Esophagus mucosa (tissue), 1 donor: ENCODE measurements around the gene LARP4. TPM values are rescaled to one million over a fixed set of nuclear protein-coding genes. Genes with fewer than 3 reads are reported as not detected.
"Not testable (repeated sequence)": the region's sequence is repeated elsewhere in the genome, so short reads cannot be mapped to it uniquely, and the experiment has no call there.

Experiments used
- ATAC-seq: fragments of 200-7000 bp; cut with Tn5 transposase; one replicate; pipeline ENCODE4 v1.9.1; 2020
- total RNA-seq: library from RNA; stranded (reverse); gene quantifications from one replicate; pipeline ENCODE4 v1.2.4, GENCODE V29; 2023
- donor health status: DM: yes; HTN: yes; CAD: no.

Gene LARP4
- total RNA-seq, result 35.8 TPM

DNA sequence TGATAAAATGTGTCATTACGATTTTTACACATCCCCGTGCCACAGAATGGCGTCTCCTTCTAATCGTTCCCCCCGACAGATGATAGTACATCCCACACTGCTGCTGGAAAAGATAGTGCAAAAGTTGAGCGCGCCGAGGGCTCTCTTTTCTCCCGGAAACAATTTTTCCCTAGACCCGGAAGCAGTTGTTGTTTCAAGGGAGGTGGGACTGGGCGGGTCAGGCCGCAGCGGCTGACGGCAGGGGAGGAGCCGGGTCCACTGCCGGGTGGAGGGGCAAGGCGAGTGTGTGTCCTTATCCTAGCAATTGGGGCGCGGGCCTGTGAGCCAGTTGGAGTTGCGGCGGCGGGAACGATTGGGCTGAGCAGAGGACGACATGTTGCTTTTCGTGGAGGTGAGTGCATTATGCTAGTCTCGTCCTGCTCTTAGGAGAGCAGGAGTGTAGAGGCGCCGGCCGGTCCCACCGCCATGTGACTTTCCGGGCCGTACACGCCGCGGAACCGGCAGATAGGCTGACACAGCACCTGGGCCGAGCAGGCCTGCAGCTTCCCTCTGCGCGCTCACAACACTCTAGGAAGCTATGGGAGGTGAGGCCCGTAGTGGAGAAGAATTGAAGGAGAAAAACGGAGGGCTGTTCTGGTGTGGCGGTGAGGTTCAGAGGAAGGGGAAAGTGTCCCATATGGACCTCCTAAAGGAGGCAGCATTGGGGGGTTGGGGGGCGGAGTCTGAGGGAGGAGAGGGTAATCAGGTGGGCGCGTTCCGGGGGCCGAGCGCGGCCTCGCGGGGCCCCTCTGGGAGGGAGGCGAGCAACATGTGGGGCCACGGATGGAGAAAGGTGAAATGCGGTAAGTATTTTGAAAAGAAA lies at the start of gene LARP4:
TSS of gene LARP4 (plus strand) at position 248 of the 862 bp plus-strand sequence. CDS start at position 374, 126 bp downstream.
- peak; percentile 97 for ATAC-seq

DNA sequence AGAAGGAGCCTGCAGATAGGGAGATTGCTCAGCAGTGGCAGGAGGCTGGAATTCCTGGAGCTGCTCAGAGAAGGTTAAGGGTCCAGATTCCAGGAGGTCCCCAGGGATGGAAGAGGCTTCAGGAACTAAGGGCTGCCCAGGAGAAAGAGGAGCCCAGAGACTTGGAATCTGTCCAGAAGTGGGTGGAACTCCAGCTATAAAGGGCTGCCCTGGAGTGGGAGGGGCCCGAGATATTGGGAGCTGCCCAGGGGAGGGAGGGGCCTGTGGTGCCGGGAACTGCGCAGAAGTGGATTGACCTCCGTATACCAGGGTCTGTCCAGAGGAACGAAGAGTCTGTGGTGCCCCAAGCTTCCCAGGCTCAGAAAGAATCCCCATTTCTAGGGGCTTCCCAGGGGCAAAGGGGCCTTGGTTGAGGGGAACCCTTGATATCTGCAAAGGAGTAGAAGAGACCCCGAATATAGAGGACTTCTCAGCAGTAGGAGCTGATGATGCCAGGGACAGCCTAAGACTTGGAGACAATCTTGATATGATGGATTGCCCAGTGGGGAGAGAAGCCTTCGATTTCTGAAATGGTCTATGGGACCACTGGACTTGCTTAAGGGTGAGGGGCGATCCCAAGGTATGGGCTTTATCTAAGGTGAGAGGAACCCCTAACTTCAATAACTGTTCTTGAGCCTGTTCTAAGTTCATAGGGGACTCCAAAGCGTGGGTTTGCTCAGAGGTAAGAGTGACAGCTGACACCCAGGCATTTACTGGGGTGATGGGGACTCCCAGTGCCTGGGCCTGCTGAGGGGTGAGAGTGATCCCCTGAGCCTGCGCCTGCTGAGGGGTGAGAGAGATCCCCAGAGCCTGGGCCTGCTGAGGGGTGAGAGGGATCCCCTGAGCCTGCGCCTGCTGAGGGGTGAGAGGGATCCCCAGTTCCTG lies 49.3 kb upstream of the LARP4 start:
- ATAC-seq, result peak; percentile 31

DNA sequence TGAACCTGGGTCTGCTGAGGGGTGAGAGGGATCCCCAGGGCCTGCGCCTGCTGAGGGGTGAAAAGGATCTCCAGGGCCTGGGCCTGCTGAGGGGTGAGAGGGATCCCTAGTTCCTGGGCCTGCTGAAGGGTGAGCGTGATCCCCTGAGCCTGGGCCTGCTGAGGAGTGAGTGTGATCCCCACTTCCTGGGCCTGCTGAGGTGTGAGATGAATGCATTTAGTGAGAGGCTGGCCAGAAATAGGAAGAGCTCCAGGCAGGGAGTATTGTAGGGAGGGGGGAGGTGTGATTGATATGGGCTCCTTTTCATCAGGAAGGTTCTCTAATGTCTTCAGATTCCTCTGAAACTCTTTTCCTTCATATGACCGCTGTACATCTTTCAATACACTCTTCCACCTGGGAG lies 47.3 kb upstream of the LARP4 start:
- ATAC-seq, result no peak

DNA sequence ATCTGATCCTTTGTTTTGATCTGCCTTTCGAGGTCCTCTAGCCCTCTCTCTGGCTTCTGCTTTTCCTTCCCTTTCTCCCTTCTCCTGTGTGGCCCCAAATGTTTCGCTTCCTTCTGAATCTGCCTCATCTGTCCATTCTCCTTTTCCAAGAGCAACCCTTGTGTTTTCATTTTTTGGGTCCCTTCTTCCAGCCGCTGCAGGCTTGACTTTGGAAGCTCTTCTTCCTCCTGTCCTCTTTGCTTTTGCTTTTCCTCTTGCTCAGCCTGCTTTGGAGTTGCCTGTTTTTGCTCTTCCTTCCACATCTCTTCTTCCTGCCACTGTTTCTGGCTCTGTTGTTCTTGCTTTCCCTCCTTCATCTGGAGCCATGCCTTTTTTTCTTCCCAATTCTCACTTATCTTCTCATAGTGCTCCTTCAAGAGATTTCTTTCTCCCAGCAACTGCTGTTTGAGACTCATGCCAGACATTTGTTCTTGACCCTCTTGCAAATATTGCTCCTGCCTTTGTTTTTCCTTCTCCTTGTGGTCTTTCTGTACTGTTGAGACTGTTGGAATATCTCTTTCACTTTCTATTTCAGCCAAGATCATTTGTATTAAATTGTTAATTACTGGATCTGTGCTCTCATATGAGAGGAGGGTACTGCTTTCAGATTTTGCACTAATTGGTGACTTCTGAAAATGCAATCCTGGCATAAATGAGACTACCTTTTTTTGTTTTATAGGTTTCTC lies 46.7 kb upstream of the LARP4 start:
- ATAC-seq, result no peak

DNA sequence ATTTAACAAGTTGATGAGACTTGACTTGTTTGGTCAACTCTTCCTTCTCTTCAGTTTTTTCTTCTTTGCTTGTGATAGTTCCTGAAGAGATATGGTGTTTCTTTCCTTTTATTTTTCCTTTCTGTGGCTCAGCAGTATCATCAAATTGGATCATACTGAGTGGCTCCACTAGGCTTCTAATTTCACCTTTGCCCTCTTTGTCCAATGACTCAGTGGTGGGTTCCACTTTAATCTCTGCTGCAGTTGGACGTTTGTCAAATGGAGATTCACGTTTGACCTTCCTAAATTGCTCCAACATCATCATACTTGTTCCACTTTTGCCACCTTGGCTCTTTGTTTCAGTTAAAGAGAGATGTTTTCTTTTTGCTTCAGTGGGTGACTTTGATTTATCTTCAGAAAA lies 45.8 kb upstream of the LARP4 start:
- no peak for ATAC-seq

DNA sequence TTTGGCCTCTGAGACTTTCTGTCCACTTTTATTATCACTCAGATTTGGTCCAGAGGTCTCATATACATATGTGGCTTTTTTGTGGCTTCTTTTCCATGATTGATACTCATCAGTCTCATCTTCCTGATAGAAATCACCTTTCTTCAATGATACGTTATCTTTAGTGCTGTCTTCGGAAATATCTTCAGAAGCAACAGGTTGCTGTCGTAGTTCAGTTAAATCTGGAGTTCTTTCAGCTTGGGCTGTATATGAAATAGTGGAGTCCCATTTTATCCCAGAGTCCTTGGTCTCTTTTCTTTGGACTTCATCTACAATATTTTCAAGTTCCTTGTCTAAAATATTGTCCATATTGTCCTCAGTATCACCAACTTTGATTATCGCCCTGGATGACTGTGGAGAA lies 45.3 kb upstream of the LARP4 start:
- ATAC-seq, result no peak

DNA sequence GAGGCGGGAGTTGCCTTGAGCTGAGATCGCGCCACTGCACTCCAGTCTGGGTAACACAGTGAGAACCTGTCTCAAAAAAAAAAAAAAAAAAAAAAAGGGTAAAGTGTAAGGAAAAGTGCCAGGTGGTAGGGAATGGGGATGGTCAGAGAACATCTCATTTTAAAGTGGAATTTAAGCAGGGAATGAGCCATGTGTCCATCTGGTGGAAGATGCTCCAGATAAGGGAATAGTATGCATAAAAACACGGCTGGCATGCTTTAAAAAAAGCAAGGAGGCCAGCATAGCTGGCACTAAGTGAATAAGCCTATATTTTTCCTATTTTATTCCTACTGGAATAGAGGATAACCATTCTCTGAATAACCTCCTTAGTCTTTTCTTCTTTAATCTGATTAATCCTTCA lies 38.0 kb upstream of the LARP4 start:
- ATAC-seq, result no peak

DNA sequence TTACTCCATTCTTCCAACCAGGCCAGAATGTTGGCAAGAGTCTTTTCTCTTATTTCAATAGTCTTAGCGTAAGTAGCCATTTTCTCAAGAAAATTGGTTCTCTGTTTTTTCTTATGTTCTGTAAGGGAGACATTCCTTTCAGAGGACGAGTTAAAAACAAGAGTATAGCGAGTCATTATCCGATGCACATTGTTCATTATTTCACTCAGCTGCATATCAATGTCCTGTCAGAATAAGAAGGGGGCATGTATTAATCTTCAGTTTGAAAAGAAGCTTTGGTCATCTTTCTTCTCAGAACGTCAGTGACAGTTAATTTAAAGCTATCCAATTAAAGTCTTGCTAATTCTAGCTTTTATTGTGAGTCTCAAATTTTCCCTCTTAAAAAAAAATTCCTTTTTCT lies 37.5 kb upstream of the LARP4 start:
- no peak for ATAC-seq

DNA sequence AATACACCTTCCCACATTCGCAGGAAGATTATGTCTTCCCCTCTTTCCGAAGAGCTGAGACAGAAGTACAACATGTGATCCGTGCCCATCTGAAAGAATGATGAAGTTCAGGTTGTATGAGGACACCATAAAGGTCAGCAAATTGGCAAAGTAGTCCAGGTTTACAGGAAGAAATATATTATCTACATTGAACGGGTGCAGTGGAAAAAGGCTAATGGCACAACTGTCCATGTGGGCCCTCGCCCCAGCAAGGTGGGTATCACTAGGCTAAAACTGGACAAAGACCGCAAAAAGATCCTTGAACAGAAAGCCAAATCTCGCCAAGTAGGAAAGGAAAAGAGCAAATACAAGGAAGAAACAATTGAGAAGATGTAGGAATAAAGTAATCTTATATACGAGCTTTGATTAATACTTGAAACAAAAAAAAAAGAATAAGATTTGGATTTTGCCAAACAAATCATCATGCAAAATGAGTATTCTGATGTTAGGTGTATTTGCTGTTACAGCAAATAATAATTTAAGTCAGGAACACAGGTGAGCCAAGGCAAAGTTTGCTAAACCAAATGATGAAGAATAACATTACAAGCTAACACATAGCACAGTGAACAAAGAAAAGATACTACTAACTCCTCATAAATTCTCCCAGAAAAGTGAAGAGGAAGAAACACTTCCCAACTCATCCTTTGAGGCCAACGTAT lies 34.8 kb upstream of the LARP4 start:
- no peak for ATAC-seq

DNA sequence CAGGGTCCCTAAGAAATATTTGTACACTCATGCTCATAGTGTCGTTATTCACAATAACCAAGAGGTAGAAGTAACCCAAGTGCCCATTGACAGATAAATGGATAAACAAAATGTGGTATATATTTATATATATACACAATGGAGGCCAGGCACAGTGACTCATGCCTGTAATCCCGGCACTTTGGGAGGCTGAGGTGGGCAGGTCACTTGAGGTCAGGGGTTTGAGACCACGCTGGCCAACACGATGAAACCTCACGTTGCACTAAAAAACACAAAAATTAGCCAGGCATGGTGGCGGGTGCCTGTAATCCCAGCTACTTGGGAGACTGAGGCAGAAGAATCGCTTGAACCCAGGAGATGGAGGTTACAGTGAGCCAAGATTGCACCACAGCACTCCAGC lies 30.0 kb upstream of the LARP4 start:
- not testable (repeated sequence) for ATAC-seq

DNA sequence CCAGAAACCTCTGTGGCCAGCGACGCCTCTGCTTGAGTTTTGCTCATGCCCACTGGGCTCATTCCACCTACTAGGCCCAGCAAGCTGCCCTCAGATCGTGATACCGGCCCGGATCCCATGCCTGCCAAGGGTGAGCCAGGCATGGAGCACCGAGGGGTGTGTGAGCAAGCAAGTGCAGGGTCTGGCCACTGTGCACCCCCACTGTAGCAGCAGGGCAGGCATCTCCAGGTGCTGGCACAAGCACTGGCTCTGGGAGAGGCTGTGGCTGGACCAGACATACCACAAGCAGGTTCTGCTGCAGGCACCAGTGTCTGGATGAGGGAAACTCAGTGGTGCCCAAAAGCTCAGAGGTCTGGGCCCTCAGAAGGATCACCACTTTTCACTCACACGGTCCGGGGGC lies 24.9 kb upstream of the LARP4 start:
- ATAC-seq, result no peak

DNA sequence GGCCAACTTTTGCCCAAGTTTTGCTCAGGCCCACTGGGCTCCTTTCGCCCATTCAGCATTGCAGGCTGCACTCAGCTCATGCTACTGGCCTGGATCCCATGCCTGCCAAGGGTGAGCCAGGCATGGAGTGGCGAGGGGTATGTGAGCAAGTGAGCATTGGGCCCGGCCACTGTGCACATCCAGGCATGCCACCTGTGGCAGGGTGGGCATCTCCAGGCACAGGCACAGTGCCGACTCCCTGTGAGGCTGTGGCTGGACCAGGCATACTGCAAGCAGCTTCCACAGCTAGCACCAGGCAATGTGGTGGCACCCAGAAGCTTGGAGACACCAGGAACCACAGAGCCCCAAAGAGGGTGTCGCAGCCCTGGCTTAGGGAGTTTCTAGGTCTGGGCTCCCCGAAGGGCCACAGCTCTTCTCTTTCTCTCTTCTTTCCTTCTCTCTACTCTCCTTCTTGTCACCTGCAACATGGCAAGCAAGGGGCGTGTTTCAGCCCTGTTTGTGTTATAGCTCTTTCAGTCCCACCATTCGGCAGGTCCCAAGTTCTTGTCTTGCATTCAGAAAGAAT lies 19.8 kb upstream of the LARP4 start:
- ATAC-seq, result peak; percentile 13

DNA sequence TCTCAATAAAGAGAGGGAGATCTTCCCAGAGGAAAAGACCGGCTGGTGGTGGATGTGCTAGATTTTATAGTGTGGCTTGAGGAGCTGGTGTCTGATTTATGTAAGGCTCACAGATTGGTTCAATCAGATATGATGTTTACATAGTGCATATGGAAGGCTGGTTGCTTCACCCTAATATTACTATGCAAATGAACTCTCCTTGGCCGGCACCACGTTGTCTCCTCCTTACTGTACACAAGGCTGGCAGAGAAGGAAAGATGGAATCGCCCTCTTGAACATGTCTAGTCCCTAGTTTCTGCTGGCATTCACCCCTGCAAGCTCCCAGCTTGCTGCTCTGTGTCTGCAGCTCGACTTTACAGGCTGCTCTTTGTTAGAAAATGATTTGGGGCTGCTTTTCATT lies 13.2 kb upstream of the LARP4 start:
- ATAC-seq, result peak; percentile 61

DNA sequence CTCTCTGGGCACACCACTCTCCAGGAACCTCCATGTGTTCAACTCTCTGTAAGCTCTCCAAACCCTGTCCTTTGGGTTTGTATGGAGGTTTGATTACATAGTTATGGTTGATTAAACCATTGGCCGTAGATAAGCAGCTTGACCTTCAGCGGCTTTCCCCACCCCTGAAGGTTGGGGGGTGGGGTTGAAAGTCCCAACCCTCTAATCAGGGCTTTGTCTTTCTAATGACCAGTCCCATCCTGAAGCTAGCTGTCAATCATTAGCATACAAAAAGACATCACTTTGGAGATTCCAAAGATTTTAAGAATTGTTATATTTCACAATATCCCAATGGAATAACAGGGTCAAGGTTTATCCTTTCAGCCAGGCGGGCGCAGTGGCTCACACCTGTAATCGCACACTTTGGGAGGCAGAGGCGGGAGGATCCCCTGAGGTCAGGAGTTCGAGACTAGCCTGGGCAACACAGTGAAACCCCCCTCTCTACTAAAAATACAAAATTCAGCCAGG lies 12.7 kb upstream of the LARP4 start:
- ATAC-seq, result no peak

DNA sequence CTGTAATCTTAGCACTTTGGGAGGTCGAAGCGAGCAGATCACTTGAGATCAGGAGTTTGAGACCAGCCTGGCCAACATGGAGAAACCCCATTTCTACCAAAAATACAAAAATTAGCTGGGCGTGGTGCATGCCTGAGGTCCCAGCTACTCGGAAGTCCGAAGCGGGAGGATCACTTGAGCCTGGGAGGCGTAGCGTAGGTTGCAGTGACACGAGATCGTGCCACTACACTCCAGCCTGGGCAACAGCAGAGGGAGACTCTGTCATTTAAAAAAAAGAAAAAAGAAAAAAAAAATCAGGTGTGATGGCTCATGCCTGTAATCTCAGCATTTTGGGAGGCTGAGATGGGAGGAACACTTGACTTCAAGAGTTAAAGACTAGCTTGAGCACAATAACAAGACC lies 11.9 kb upstream of the LARP4 start:
- not testable (repeated sequence) for ATAC-seq

DNA sequence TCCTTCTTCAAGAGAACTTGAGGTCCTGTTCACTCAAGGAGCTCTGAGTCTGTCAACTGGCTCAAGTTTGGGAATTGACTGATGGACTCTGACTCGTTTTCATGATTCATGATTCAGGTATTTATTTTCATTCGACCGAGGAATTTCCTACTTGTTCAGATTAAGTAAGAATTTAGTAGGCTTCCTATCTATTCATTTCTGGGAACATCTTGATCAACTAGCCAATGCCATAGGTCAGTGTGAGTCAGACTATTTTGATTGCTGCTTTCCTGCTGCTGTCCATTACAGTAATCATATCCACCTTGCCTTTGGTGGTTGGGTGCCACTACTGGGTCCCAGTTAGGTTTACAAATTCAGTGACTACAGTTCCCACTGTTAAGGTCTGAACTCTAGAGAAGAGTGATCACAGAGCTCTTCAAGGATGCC lies 10.4 kb upstream of the LARP4 start:
- peak; percentile 73 for ATAC-seq

DNA sequence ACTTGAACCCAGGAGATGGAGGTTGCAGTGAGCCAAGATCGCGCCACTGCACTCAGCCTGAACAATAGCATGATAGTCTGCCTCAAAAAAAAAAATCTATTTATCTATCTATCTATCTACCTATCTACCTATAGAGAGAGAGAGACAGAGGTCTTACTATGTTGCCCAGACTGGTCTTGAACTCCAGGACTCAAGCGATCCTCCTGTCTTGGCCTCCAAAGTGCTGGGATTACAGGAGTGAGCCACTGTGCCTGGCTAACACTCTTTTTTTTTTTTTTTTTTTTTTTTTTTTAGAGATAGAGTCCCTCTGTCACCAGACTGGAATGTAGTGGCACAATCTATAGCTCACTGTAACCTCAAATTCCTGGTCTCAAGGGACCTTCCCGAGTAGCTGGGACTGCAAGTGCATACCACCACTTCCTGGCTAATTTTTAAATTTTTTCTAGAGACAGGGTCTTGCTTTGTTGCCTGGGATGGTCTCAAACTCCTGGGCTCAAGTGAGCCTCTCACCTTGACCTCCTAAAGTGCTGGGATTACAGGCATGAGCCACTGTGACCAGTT lies 6.1 kb upstream of the LARP4 start:
- ATAC-seq, result no peak

DNA sequence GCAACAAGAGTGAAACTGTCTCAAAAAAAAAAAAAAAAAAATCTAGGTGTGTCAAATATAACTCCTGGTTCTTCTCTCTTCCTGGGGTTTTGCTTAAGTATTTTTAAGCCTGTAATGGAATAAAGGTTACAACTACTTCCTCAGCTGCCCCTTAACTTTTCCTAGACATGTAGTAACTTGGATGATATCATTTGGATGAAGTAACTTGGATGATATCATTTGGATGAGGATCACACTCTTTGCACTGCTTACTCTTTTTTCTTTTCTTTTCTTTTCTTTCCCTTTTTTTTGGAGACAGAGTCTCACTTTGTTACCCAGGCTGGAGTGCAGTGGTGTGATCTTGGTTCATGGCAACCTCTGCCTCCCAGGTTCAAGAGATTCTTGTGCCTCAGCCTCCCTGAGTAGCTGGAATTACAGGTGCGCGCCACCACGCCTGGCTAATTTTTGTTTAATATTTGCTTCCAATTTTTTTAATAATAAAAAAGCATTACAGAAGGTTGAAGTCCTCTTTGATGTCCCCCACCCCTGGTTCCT lies 3.5 kb upstream of the LARP4 start:
- ATAC-seq, result no peak

DNA sequence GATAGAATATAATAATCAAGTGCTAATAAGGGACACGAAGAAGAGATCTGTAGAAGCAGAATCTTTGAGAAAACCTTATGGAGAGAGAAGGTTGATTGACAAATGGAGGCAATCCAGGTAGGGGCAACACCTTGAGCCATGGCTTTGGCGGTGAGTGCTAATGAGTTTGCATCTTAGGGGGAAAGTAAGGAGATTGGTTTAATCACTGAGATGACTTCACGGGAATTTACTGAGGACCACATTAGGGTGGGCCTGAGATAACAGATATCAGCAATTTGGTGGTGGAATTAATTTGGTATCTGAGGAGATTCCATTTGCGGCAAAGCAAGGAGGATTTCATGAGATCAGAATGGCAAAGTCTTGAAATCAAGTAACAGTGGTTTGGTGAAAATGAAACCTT lies 1.8 kb upstream of the LARP4 start:
- no peak for ATAC-seq

DNA sequence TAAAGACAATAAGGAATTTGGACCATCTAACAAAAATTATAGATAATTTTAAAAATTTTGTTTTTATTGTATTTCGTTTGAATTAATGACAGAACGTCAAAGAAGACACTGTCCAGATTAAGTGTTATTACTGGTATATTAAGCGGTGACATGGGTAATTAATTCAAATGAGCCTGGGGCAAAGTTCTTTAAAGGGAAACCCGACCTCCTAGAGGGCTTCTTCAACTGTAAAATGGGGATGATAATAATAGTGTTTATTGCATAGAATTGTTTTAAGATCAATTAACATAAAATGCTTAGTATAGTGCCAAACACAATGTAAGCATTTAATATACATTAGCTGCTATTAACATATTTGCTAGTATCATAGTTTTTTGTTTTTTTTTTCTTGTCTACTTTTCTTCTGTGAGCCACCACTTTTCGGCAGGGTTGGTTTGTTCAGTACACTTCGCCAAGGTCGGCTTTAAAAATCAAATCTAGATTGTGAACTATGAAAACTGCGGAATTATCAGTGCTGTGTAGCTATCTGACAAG lies 514 bp upstream of the LARP4 start:
- ATAC-seq, result no peak
